Mammary epithelial cell (primary cell): ENCODE measurements around the gene CEACAM7.

Experiments
- CTCF ChIP-seq, 2 donors: IDR thresholded peaks in 1 of 2; conservative IDR thresholded peaks in 1 of 2; 2 replicates each; pipeline ENCODE4 v1.5.1; 2011 to 2012; ENCODE audit warnings: inconsistent platforms in 2 of 2, low read length in 2 of 2, mild to moderate bottlenecking in 2 of 2, control low read depth in 1 of 2, low read depth in 1 of 2; ENCODE audit not compliant: insufficient read depth in 1 of 2; ENCODE audit errors: extremely low read depth in 1 of 2
- EZH2 ChIP-seq: IDR thresholded peaks from 2 replicates; pipeline ENCODE4 v1.6.1; 2012; ENCODE audit warnings: low read length, inconsistent platforms, borderline replicate concordance

- TF ChIP-seq CTCF (conservative IDR thresholded peaks at IDR 0.05 in 1 of 2, IDR thresholded peaks at IDR 0.05 in 1 of 2; ENCODE audit: extremely low read depth in 1 of 2, insufficient read depth in 1 of 2, low read depth in 1 of 2, low read length in 2 of 2) (no peak), EZH2 (no peak)
Measured at GRCh38 chr19:41699231-41699967, 11.3 kb upstream of the CEACAM7 start.
